DOHH2 (cell line): ENCODE data around the gene TMEM259.

Source experiments
- H3F3A ChIP-seq: fragments of 200-600 bp; sonication (generic), shearing (Covaris generic); 2 replicates; pipeline ENCODE4 v1.6.0; 2016; ENCODE audit warnings: antibody characterized with exemption, mild to moderate bottlenecking; ENCODE audit not compliant: control insufficient read depth, insufficient read depth
- H3K27ac ChIP-seq: fragments of 200-600 bp; sonication (generic); 2 replicates; pipeline ENCODE4 v1.5.1; 2014; ENCODE audit warnings: low read depth, mild to moderate bottlenecking, low read length, moderate library complexity
- H3K27me3 ChIP-seq: fragments of 200-600 bp; sonication (generic); 2 replicates; pipeline ENCODE4 v1.6.1; 2014; ENCODE audit warnings: mild to moderate bottlenecking, low read length, mixed read lengths; ENCODE audit not compliant: control insufficient read depth
- H3K36me3 ChIP-seq: fragments of 200-600 bp; sonication (generic); 2 replicates; pipeline ENCODE4 v1.6.1; 2014; ENCODE audit warnings: mild to moderate bottlenecking, low read length, moderate library complexity, mixed read lengths; ENCODE audit not compliant: control insufficient read depth
- H3K4me1 ChIP-seq: fragments of 200-600 bp; sonication (generic); 2 replicates; pipeline ENCODE4 v1.6.1; 2014; ENCODE audit warnings: mild to moderate bottlenecking, low read length, mixed read lengths; ENCODE audit not compliant: control insufficient read depth
- H3K4me2 ChIP-seq: fragments of 200-600 bp; sonication (generic); 2 replicates; pipeline ENCODE4 v1.6.0; 2014; ENCODE audit warnings: mild to moderate bottlenecking, low read length, moderate library complexity
- H3K4me3 ChIP-seq: fragments of 200-600 bp; sonication (generic); 2 replicates; pipeline ENCODE4 v1.5.1; 2014; ENCODE audit warnings: mild to moderate bottlenecking, low read length, mixed read lengths
- H3K79me2 ChIP-seq: fragments of 200-600 bp; sonication (generic); 2 replicates; pipeline ENCODE4 v1.6.1; 2014; ENCODE audit warnings: mild to moderate bottlenecking, low read length, mixed read lengths; ENCODE audit not compliant: control insufficient read depth
- H3K9me2 ChIP-seq: fragments of 200-600 bp; sonication (generic); replicated peaks from 2 replicates; pipeline ENCODE4 v1.6.1; 2014; ENCODE audit warnings: mild to moderate bottlenecking, low read length, mixed read lengths; ENCODE audit not compliant: control insufficient read depth
- H3K9me3 ChIP-seq: fragments of 200-600 bp; sonication (generic); 2 replicates; pipeline ENCODE4 v1.6.1; 2014; ENCODE audit warnings: antibody characterized with exemption, low read length, mixed read lengths; ENCODE audit not compliant: control insufficient read depth, insufficient read depth
- H4K20me1 ChIP-seq: fragments of 200-600 bp; sonication (generic); 2 replicates; pipeline ENCODE4 v1.6.0; 2014; ENCODE audit warnings: low read depth, mild to moderate bottlenecking, antibody characterized with exemption, low read length, moderate library complexity; ENCODE audit not compliant: control insufficient read depth, insufficient read depth
- EZH2phosphoT487 ChIP-seq: fragments of 200-600 bp; sonication (generic); IDR thresholded peaks from 2 replicates; pipeline ENCODE4 v1.6.1; 2017; ENCODE audit warnings: borderline replicate concordance, mild to moderate bottlenecking, antibody characterized with exemption, low read length, moderate library complexity, mixed read lengths
- TF ChIP-seq, protein P1 (sequence below): fragments of 200-600 bp; sonication (generic); IDR thresholded peaks from one replicate; pipeline ENCODE4 v1.5.1; 2014; ENCODE audit warnings: antibody characterized with exemption, mild to moderate bottlenecking, low read depth, low read length; ENCODE audit not compliant: poor library complexity, severe bottlenecking

TMEM259 gene

DNA sequence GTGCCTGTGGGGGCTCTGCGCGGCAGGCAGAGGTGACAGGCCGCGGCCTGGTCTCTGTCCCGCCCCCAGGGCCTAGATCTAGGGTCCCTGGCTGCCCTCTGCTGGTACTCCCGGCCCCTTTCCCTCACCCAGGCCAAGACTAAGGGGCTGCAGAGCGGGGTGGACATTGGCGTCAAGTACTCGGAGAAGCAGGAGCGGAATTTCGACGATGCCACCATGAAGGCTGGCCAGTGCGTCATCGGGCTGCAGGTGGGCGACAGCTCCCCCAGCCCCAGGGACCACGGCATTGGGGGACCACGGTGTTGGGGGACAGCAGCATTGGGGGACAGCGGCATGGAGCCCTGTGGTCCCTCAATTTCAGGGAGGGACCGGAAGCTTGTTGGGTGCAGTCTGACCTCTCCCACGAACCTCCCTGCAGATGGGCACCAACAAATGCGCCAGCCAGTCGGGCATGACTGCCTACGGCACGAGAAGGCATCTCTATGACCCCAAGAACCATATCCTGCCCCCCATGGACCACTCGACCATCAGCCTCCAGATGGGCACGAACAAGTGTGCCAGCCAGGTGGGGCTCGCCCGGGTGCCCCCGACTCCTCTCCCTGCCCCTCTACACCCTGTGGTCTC is 15.2 kb upstream of the TMEM259 start:
- Histone ChIP-seq H3K79me2 (peaks cover 12% of the 10 kb centered on the region), H3K36me3 (peaks cover 47% of the 10 kb centered on the region), H4K20me1 (peaks cover under 1% of the 10 kb centered on the region; the same call in 1 of the 2 replicates), H3K9me2 (no peaks in the 10 kb centered on the region), H3K27me3 (no peaks in the 10 kb centered on the region), H3K4me1 (peaks cover 46% of the 10 kb centered on the region), H3K9me3 (no peaks in the 10 kb centered on the region), H3K4me2 (0 out of 2 replicates have a peak overlapping the region, but pooled peaks have one; percentile 11), H3K4me3 (no peak overlapping the region), H3F3A (peaks cover 30% of the 10 kb centered on the region), H3K27ac (peak overlapping the region; percentile 99)
- no peak for TF ChIP-seq EZH2phosphoT487
- TF ChIP-seq, protein P1, sequence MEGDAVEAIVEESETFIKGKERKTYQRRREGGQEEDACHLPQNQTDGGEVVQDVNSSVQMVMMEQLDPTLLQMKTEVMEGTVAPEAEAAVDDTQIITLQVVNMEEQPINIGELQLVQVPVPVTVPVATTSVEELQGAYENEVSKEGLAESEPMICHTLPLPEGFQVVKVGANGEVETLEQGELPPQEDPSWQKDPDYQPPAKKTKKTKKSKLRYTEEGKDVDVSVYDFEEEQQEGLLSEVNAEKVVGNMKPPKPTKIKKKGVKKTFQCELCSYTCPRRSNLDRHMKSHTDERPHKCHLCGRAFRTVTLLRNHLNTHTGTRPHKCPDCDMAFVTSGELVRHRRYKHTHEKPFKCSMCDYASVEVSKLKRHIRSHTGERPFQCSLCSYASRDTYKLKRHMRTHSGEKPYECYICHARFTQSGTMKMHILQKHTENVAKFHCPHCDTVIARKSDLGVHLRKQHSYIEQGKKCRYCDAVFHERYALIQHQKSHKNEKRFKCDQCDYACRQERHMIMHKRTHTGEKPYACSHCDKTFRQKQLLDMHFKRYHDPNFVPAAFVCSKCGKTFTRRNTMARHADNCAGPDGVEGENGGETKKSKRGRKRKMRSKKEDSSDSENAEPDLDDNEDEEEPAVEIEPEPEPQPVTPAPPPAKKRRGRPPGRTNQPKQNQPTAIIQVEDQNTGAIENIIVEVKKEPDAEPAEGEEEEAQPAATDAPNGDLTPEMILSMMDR, result peak; percentile 32

DNA sequence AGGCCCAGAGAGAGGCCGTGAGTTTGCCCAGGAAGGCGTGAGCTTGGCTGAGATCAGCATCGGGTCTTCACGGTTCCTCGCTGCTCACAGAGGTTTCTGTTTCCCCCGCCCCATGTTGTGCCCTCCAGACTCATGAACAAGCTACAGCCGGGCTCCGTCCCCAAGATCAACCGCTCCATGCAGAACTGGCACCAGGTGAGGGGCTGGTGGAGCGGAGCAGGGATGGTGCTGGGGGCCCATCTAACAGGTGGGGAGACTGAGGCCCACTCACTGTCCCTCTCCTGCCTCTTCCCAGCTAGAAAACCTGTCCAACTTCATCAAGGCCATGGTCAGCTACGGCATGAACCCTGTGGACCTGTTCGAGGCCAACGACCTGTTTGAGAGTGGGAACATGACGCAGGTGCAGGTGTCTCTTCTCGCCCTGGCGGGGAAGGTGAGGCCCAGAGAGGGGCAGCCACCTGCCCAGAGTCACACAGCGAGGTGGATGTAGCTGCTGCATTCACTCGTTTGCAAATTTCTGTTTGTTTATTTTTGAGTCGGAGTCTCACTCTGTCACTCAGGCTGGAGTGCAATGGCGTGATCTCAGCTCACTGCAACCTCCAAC is 11.4 kb upstream of the TMEM259 start:
- H3K36me3 ChIP-seq, result peaks cover 56% of the 10 kb centered on the region

DNA sequence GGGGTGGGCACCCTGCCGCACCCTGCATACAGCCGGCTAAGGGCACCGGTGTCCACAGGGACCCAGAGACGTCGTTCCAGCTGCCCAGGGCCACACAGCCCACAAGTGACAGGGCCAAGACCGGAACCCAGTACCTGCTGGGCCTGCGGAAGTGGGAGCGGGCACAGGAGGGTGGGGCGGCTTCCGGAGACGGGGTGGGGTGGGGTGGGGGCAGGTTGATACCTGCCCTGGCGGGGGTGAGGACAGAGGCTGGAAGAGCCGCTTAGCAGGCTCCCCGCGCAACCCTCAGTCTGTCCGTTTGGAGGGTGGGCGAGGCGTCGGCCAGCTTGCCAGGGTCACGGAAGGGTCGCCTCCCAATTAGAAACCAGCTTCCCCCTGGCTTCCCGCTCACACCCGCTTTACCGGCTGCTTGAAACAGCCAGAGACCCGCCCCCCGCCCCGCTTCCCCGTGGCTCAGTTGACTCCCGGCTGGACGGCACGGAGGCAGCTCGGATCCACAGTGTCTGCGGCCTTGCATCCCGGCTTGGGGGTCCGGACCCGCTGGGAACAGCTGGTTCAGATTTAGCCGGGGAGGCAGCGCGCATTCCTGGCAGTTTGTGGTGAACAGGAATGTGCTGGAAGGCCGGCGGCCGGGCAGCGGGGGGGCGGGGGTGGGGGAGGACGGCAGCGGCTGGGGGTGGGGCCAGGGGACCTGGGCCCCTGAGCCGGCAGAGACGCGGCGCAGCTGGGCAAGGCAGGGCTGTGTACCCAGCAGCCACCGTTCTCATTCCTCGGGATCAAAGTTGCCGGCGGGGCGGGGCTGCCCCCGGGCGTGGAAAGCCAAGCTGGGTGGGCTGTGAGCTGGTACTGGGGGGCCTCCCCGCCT is 7.4 kb upstream of the TMEM259 start:
- no peaks in the 10 kb centered on the region for H3K27me3 ChIP-seq
- peak overlapping the region; percentile 85 for H3K4me2 ChIP-seq
- no peaks in the 10 kb centered on the region for H3K9me2 ChIP-seq
- peaks cover 48% of the 10 kb centered on the region for H3K36me3 ChIP-seq
- peaks cover 24% of the 10 kb centered on the region for H3K4me1 ChIP-seq
- no peaks in the 10 kb centered on the region for H3K9me3 ChIP-seq
- TF ChIP-seq, protein P1, result no peak
- TF ChIP-seq EZH2phosphoT487, result no peak
- peak overlapping the region; percentile 90 for H3K4me3 ChIP-seq
- peaks cover 52% of the 10 kb centered on the region for H3K79me2 ChIP-seq
- peak overlapping the region; percentile 84 for H3K27ac ChIP-seq
- 0 out of 2 replicates have a peak, but pooled peaks cover 3% of the 10 kb centered on the region for H4K20me1 ChIP-seq
- peaks cover 4% of the 10 kb centered on the region for H3F3A ChIP-seq

More for the DNA sequence above, 11.4 kb upstream of the TMEM259 start:
- 0 out of 2 replicates have a peak, but pooled peaks cover 3% of the 10 kb centered on the region for H4K20me1 ChIP-seq
- peaks cover 6% of the 10 kb centered on the region for H3F3A ChIP-seq
- peaks cover 41% of the 10 kb centered on the region for H3K79me2 ChIP-seq
- peaks cover 26% of the 10 kb centered on the region for H3K4me1 ChIP-seq
- TF ChIP-seq, protein P1, result no peak
- no peak for TF ChIP-seq EZH2phosphoT487
- H3K27me3 ChIP-seq, result no peaks in the 10 kb centered on the region
- H3K27ac ChIP-seq, result no peak overlapping the region
- no peaks in the 10 kb centered on the region for H3K9me2 ChIP-seq
- H3K4me2 ChIP-seq, result no peak overlapping the region
- no peaks in the 10 kb centered on the region for H3K9me3 ChIP-seq
- H3K4me3 ChIP-seq, result no peak overlapping the region
